GM18517 (cell line): ENCODE measurements around the gene CELF2.
A peak's percentile ranks its signal among the peaks of the same experiment; 100 is the strongest.
"Not testable (repeated sequence)": the region's sequence is repeated elsewhere in the genome, so short reads cannot be mapped to it uniquely, and the experiment has no call there.

Experiments used
- ATAC-seq: cut with Tn5 transposase; IDR thresholded peaks from one replicate; pipeline ENCODE4 v1.9.1; 2021; ENCODE audit warnings: mild to moderate bottlenecking, moderate library complexity; ENCODE audit not compliant: unreplicated experiment

The CELF2 gene

GRCh38 chr10:11120711-11121110, 103.0 kb downstream of the CELF2 start:
- ATAC-seq = no peak

GRCh38 chr10:11123892-11124291, 106.2 kb downstream of the CELF2 start:
- not testable (repeated sequence) for ATAC-seq

- no peak for ATAC-seq
Observed at GRCh38 chr10:11125004-11125403, 107.3 kb downstream of the CELF2 start.

- not testable (repeated sequence) for ATAC-seq
Observed at GRCh38 chr10:11127017-11127416, 109.3 kb downstream of the CELF2 start.

- no peak for ATAC-seq
Observed at GRCh38 chr10:11131112-11131639, 113.5 kb downstream of the CELF2 start.

- no peak for ATAC-seq
Observed at GRCh38 chr10:11134411-11134810, 116.7 kb downstream of the CELF2 start.

- no peak for ATAC-seq
Observed at GRCh38 chr10:11135709-11136108, 118.0 kb downstream of the CELF2 start.

- no peak for ATAC-seq
Observed at GRCh38 chr10:11138314-11139033, 120.8 kb downstream of the CELF2 start.

- no peak for ATAC-seq
Observed at GRCh38 chr10:11140963-11141362, 123.3 kb downstream of the CELF2 start.

- ATAC-seq = no peak
Observed at GRCh38 chr10:11141571-11142091, 124.0 kb downstream of the CELF2 start.

- no peak for ATAC-seq
Observed at GRCh38 chr10:11142777-11143176, 125.1 kb downstream of the CELF2 start.

- ATAC-seq = no peak
Observed at GRCh38 chr10:11143242-11143641, 125.6 kb downstream of the CELF2 start.

GRCh38 chr10:11144626-11145494, 127.2 kb downstream of the CELF2 start:
- ATAC-seq = peak; percentile 32

- ATAC-seq = peak; percentile 79
Observed at GRCh38 chr10:11145495-11145855, 127.8 kb downstream of the CELF2 start.

- ATAC-seq = no peak
Observed at GRCh38 chr10:11146402-11147171, 128.9 kb downstream of the CELF2 start.

- no peak for ATAC-seq
Observed at GRCh38 chr10:11147722-11148121, 130.1 kb downstream of the CELF2 start.

GRCh38 chr10:11148142-11149028, 130.7 kb downstream of the CELF2 start:
- no peak for ATAC-seq

GRCh38 chr10:11149807-11150141, 132.1 kb downstream of the CELF2 start:
- no peak for ATAC-seq

GRCh38 chr10:11150231-11150731, 132.6 kb downstream of the CELF2 start:
- no peak for ATAC-seq

GRCh38 chr10:11150879-11151415, 133.3 kb downstream of the CELF2 start:
- no peak for ATAC-seq
